Measurements from ENCODE around the gene FASTKD1. TPM values are rescaled to one million over a fixed set of nuclear protein-coding genes. Genes with fewer than 3 reads are reported as not detected.
"Not testable (repeated sequence)": the region's sequence is repeated elsewhere in the genome, so short reads cannot be mapped to it uniquely, and the experiment has no call there.

Gene FASTKD1, protein sequence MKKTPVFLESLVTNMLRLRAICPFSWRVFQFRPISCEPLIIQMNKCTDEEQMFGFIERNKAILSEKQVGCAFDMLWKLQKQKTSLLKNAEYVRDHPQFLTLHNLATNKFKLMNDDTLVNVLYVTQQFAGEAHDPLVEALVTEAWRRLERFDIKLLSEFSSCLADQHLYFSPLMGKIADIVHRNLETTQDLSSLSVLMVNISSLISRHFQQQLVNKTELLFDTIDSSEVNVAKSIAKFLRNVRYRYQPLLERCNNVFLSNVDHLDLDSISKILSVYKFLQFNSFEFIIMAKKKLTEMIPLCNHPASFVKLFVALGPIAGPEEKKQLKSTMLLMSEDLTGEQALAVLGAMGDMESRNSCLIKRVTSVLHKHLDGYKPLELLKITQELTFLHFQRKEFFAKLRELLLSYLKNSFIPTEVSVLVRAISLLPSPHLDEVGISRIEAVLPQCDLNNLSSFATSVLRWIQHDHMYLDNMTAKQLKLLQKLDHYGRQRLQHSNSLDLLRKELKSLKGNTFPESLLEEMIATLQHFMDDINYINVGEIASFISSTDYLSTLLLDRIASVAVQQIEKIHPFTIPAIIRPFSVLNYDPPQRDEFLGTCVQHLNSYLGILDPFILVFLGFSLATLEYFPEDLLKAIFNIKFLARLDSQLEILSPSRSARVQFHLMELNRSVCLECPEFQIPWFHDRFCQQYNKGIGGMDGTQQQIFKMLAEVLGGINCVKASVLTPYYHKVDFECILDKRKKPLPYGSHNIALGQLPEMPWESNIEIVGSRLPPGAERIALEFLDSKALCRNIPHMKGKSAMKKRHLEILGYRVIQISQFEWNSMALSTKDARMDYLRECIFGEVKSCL
- polyA plus RNA-seq (2013, experiment 1 of 2; ENCODE audit: insufficient read length): 20.7 TPM
- polyA plus RNA-seq (2013, experiment 2 of 2; ENCODE audit: insufficient read length): 21.9 TPM

DNA sequence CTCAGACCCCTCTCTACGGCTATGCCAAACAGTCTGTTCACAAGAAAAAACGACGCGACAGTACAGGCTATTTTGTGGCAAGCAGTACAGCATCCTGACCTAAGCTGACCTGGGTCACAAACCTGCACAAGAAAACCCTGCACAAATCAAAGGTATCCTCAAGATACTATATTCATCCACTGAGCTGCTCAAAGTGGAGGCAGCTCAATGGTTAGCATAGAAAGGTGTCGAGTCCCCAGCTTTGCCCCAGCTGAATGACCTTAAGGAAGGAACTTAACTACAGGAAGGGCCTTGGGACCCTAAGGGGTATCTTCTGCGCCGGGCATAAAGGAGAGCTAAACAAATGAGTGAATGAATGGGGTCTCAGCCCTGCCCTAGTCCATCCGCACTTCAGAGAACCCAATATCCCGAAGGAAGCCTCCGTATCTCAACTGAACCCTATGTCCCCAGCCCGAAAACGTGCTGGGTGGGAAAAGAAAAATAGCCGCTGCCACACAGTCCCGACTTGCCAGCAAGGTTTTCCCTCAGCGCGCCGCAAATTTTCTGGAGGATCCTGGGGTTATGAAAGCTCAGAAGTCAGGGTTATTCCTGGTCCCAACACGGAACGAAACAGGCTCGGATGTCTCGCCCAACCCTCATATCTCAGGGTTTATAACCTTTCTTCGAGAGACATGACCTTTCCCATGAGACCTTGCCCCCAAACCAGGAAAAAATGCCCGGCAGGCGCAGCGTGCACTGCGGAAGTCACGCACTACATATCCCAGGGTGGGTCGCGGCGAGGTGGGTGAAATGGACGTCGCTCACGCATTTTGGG is at the start of gene FASTKD1:
Gene FASTKD1, minus strand, starts transcription at position 706 of the 814 bp plus-strand sequence. CDS start 1,836 bp downstream, outside the sequence.
- DNase-seq: peak; percentile 90

DNA sequence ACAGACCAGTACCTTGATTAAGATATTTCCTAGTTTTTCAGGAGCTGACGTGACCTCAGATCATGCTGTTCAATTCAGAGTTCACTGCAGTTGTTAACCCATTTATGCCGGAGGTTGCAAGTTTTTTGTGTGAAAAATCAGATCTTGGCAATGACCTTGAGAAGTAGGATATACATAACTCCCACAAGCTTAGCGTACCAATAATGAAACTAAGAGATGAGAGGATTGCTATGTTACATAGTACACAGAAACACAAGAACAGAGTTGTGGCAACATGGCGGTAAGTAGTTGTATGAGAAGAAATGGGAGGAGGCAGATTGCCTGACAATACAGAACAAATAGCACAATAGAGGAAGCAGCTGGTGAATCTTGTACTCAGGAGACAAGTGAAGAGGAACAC is 49.6 kb upstream of the FASTKD1 start:
- DNase-seq: no peak

DNA sequence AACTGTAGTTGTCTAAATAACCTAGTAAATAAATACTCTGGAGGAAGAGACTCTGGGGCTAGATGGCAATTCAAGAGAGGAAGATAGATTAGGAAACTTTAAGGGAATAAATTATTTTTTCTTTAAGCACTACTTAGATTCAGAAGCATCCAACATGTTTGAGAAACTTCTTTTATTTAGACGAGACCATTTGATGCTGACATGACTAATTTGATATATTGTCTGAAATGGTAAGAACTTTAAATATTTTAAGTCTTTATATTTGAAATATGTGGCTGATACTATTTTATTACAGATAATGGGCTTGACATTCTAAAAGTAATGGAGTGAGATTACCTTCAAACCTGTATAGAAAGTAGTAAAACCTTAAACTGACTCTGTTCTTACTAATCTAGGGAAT is 46.8 kb upstream of the FASTKD1 start:
- no peak for DNase-seq

DNA sequence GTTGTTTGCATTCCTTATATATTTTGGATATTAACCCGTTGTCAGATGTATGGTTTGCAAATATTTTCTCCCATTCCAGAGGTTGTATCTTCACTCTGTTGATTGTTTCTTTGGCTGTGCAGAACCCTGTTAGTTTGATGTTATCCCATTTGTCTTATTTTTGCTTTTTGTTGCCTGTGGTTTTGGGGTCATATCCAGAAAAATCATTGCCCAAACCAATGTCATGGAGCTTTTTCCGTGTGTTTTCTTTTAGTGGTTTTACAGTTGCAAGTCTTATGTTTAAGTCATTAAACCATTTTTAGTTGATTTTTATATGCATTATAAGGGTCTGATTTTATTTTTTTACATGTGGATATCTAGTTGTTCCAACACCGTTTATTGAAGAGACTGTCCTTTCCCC is 46.3 kb upstream of the FASTKD1 start:
- DNase-seq: peak; percentile 12

DNA sequence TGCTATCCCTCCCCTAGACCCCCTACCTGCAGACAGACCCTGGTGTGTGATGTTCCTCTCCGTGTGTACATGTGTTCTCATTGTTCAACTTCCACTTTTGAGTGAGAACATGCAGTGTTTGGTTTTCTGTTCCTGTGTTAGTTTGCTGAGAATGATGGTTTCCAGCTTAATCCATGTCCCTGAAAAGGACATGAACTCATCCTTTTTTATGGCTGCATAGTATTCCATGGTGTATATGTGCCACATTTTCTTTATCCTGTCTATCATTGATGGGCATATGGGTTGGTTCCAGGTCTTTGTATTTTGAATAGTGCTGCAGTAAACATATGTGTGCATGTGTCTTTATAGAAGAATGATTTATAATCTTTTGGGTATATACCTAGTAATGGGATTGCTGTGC is 42.3 kb upstream of the FASTKD1 start:
- not testable (repeated sequence) for DNase-seq

DNA sequence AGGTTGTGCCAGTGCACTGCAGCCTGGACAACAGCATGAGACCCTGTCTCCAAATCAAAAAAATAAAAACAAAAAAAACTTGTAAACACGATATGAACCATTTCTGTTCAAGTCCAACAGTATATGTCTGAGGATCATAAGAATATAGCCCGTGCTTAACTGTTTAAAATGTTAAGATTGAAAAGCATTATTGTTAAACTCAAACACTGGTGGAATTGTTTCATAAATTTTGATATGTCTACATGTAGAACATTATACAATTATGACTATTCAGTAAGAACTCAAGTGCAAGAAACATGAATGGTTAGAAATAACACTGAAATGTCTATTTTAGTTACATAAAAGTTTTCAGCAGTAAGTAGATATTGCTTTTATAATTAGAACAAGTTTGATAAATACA is 40.2 kb upstream of the FASTKD1 start:
- DNase-seq: no peak

DNA sequence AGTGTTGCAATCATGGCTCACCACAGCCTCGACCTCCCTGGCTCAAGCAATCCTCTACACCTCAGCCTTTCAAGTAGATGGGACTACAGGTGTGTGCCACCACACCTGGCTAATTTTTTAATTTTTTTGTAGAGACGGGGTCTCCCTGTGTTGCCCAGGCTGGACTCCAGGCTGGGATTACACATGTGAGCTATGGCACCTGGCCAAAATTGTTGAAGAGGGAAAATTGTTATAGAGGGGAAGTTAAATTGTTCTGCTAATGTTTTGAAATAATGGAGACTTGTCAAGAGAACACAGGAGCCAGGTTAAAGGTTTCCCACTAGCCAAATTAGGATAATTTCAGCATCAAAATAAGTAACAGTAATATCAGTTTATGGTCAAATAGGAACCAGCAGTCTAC is 35.6 kb upstream of the FASTKD1 start:
- DNase-seq: no peak

DNA sequence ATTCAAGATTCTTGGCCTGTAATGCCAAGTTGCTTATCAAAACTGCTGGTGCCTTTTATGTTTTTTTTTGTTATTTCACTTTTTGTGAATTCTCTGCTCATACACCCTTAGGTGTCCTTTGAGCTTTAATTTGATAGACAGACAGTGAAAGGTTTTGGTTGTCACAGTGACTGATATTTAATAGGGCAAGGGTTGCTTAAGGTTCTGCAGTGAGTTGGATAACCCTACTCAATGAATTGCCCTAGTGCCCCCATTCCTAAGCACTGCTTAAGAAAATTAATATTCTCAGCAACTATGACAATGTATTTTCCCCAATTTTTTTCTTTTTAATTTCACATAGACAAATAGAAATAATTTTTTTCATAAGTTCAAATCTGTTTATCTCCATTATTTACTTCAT is 25.9 kb upstream of the FASTKD1 start:
- DNase-seq: no peak

DNA sequence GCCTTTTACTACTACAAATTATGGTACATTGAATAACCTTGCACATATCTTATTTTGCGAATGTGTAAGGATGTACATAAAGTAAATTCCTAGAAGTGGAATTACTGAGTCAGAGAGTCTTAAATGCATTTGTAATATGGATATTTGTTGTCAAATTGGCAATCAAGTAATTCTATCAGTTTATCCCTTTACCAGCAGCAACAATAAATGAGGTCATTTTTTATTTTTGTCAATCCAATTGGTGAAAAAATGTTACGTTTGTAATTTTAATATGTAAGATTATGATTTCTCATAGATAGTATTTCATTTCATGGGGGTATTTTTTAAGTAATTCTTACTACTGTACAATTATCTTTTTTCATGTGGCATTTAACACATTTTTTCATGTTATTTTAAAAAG is 25.3 kb upstream of the FASTKD1 start:
- no peak for DNase-seq

DNA sequence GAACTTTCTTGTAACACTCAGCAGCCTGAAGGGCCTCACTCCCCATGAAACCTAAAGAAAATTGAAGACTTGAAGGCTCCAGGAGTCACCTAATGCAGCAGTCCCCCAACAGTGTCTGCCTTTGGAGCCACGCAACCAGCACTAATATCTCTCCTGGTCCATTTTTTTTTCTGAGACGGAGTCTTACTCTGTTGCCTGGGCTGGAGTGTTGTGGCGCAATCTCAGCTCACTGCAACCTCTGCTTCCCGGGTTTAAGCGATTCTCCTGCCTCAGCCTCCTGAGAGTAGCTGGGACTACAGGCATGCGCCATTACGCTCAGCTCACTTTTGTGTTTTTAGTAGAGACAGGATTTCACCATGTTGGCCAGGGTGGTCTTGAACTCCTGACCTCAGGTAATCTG is 22.9 kb upstream of the FASTKD1 start:
- DNase-seq: not testable (repeated sequence)

DNA sequence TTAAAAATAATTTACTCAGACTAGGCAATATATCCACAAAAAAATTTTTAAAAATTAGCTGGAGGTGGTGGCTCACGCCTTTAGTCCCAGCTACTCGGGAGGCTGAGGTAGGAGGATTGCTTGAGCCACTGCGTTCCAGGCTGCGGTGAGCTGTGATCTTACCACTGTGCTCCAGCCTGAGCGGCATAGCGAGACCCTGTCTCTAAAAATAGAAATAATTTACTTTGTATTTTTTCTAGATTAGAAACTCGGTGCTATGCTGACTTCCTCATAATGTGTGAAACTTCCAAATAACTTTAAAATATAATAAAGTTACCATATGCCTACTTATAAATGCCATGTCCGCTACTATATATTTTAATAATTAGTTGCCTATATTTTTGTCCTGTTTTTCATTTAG is 17.1 kb upstream of the FASTKD1 start:
- no peak for DNase-seq

DNA sequence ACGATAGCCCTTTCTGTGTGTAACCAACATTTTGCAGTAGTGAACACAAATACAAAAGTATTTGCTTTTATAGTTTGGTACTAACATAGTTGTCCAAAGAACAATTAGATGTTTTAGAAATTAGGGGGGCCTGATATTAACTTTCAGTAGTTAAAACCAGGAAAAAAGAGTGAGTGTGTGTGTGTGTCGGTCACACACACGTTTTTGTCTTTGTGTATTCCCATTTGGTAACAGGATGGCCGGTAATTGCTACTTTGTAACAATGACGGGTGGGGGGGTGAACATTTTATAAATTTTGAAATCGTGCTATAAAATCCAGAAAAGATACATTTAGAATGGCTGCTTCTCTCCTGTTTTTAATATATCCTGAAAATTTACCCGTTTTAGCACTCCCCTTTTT is 12.0 kb upstream of the FASTKD1 start:
- no peak for DNase-seq

DNA sequence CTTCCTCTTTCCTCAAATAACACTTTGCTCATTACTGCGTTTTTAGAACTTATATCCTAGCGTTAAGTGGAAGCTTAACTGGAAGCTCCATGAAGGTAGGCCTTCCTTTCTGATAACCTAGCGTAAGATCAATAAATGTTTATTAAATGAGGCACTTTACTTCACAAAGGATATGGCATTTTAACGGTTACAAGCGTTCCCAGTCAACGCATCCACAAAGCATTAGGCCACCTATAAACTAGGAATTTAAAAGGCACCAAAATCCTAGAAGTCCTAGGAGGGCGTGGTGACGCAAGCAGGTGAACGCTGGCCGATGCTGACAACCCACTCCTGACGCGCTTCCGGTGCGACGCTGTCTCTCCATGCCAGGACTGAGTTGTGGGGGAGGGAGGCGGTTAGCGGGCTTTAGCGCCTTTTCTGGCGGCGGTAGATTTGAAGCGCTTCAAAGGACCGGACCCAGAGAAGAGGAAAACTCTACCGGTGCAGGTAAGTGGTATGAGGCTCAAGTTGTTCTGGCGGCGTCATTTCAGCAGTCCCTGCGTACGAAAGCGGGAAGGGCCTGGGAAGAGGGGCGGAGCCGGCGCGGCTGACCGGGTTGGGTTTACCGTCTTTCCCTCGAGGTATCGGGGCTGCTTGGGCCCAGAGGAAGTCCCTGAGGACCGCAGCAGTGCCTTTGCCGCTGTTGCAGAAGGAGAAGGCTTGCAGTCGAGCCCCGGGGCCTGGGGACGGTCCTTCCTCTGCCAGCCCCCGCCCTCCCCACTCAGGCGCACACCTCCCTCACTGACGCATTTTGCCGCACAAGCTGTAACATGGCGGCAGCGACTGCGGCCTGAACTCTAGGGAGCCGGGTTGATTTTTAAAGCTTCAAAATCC is 10.6 kb upstream of the FASTKD1 start, which contains the start of gene PPIG:
Gene PPIG, plus strand, starts transcription at position 347 of the 873 bp plus-strand sequence. CDS start 19,691 bp downstream, outside the sequence.
- peak; percentile 93 for DNase-seq

DNA sequence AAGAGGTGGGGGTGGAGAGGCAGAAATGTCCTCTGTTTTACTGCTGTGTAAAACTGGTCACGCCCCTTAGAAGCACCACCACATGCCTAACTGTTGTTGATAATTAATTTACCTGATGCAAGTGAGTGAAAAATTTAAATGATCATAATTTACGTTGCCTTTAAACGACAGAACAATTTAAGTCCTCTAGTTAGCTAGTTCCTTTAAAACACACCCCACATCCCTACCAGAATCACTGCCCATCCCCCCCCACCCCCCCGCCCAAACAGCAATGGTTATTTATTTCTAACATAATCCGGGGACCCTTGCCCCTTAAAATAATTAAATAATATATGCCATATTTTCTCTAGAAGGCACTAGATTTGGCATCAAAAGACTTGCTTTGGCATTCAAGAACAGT is 9.9 kb upstream of the FASTKD1 start:
- DNase-seq: no peak

DNA sequence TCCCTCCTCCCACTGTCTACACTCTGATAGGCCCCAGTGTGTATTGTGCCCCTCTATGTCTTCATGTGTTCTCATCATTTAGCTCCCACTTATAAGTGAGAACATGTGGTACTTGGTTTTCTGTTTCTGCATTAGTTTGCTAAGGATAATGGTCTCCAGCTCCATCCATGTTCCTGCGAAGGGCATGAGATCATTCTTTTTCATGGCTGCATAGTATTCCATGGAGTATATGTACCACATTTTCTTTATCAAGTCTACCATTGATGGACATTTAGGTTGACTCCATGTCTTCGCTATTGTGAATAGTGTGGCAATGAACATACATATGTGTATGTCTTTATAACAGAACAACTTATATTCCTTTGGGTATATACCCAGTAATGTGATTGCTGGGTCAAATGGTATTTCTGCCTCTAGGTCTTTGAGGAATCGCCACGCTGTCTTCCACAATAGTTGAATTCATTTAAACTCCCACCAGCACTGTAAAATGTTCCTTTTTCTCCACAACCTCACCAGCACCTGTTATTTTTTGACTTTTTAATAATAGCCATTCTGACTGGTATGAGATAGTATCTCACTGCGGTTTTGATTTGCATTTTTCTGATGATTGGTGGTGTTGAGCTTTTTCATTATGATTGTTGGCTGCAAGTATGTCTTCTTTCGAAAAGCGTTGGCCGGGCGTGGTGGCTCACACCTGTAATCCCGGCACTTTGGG is 9.0 kb upstream of the FASTKD1 start:
- DNase-seq: not testable (repeated sequence)

DNA sequence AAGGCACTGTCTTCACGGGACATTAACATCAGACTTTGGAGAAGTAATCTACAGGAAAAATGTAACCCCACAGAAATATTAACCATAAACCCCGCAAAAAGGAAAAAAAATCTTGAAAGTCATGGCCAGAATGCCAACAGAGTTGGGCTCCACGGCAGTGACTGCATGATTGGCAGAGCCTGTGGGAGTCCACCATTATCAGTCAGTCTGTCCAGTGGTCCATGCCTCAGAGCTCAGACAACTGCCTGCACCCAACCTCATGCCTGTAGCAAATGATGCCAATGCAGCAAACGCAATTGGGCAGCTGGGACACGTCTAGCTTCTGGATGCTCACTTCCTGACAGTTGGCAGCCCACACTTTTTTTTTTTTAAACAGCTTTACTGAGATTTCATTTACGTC is 5.4 kb upstream of the FASTKD1 start:
- no peak for DNase-seq

DNA sequence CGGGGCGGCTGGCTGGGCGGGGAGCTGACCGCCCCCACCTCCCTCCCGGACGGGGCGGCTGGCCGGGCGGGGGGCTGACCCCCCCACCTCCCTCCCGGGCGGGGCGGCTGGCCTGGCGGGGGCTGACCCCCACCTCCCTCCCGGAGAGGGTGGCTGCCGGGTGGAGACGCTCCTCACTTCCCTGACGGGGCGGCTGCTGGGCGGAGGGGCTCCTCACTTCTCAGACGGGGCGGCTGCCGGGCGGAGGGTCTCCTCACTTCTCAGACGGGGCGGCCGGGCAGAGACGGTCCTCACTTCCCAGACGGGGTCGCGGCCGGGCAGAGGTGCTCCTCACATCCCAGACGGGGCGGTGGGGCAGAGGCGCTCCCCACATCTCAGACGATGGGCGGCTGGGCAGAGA is 1.6 kb upstream of the FASTKD1 start:
- DNase-seq: not testable (repeated sequence)

DNA sequence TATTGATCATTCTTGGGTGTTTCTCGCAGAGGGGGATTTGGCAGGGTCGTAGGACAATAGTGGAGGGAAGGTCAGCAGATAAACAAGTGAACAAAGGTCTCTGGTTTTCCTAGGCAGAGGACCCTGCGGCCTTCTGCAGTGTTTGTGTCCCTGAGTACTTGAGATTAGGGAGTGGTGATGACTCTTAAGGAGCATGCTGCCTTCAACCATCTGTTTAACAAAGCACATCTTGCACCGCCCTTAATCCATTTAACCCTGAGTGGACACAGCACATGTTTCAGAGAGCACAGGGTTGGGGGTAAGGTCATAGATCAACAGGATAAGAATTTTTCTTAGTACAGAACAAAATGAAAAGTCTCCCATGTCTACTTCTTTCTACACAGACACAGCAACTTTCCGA is 874 bp upstream of the FASTKD1 start:
- not testable (repeated sequence) for DNase-seq

DNA sequence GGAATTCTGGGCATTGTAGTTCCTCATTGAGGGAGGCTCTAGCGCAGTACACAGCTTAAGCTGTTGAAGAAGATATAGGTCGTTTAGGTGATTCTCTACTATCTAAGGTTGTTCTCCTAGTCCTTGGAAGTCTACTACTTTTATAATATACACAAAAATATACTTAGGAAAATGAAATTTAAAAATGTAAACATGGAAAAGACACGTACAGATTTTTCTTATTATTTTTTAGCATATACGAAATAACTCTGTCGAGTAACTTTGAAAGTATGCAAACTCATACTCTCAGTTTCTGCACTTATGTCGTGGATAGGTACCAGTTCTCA is 272 bp upstream of the FASTKD1 start:
- DNase-seq: no peak

DNA sequence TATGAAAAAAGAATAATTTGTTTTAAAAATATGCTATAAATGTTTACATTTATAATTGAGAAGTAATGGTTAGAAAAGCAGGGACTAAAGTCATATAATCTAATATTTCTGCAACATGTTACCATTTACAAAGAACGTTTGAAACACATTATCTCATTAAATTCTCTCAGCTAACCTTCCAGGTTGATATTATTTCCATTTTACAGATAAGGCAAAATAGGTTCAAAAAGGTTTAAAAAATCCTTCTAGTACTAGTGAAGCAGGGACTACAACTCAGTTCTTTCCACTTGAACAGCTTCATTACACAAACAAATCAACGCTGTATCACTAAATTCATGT is 875 bp downstream of the FASTKD1 start:
- no peak for DNase-seq

DNA sequence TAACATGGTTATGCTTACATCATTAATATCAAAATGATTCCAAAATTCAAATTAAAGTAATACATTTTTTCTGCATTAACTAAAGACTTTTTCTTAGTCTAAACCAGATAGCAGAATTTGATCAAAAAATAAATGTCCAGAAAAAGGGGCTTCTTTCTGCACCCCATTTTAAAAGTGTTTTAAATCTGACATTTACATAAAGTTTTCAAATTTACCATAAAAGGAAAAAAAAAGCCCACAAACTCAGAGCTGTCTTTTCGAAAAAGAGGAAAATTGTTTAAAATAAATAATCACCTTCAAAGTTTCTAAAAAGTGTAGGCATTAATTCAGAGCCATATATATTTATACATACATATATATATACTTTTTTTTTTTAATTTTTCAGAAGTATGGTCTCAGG is 1.5 kb downstream of the FASTKD1 start:
- DNase-seq: no peak
